Measurements from ENCODE around the gene PLAAT2. TPM values are rescaled to one million over a fixed set of nuclear protein-coding genes. Genes with fewer than 3 reads are reported as not detected.

The PLAAT2 gene
- total and polyA plus RNA-seq, 2 donors (not counting 1 experiment from before 2014, with no cell fraction given), result 4.0 TPM; not detected in 1

GRCh38 chr11:63547061-63547460 is 16.1 kb downstream of the PLAAT2 start:
- Histone ChIP-seq H3K27ac (ENCODE audit: low read length in 2 of 2) (no peak overlapping the region), H2AFZ (ENCODE audit: insufficient read depth, low read depth, low read length, poor library complexity, severe bottlenecking) (no peak overlapping the region), H3K4me1 (ENCODE audit: control insufficient read depth in 2 of 2, insufficient read depth in 2 of 2, low read length in 2 of 2) (peaks cover 9 to 19% of the 10 kb centered on the region in 2 donors), H3K9ac (ENCODE audit: low read length) (no peak overlapping the region), H3K4me3 (ENCODE audit: control extremely low read depth in 1 of 5, extremely low read depth in 1 of 5, insufficient read depth in 1 of 5, low read depth in 2 of 5, low read length in 4 of 5) (no peak overlapping the region), H3K36me3 (replicated peaks in 1 of 2; ENCODE audit: control extremely low read depth in 1 of 2, control insufficient read depth in 1 of 2, extremely low read depth in 1 of 2, insufficient read depth in 2 of 2, low read length in 1 of 2) (no peaks in the 10 kb centered on the region), H3K9me3 (ENCODE audit: control extremely low read depth in 1 of 3, control insufficient read depth in 2 of 3, insufficient read depth in 1 of 3, low read length in 2 of 3) (peaks cover 0 to 4% (median 0%) of the 10 kb centered on the region in 3 donors), H3K27me3 (replicated peaks in 1 of 4; ENCODE audit: control extremely low read depth in 1 of 4, control insufficient read depth in 3 of 4, insufficient read depth in 4 of 4, low read length in 3 of 4) (peaks cover 0 to 11% (median 0%) of the 10 kb centered on the region in 4 experiments), H4K20me1 (ENCODE audit: control insufficient read depth, insufficient read depth, low read length, poor library complexity, severe bottlenecking) (no peaks in the 10 kb centered on the region), H3K4me2 (replicated peaks; ENCODE audit: low read depth, low read length, poor library complexity, severe bottlenecking) (no peak overlapping the region), H3K79me2 (ENCODE audit: control insufficient read depth, insufficient read depth, low read length) (no peaks in the 10 kb centered on the region)
- no CpG with 5 or more reads among the region's 1 CpG for WGBS (ENCODE audit: insufficient coverage)
- intact Hi-C loops (cut with micrococcal nuclease), result no loop called here
- TF ChIP-seq EZH2 (IDR thresholded peaks at IDR 0.05; ENCODE audit: borderline replicate concordance, insufficient read depth, low read depth, low read length, poor library complexity, severe bottlenecking), result no peak
- no peak for TF ChIP-seq CTCF (IDR thresholded peaks at IDR 0.05)
- CTCF ChIA-PET, result interaction anchor here (1.4 kb wide), 1 partner anchor 10 kb away, joined by 4 read pairs; the partner anchor contains the start of gene PLAAT4
- H3K4me1 Mint-ChIP-seq, result peaks cover 19% of the 10 kb centered on the region
- no peak overlapping the region for H3K4me3 Mint-ChIP-seq
- peaks cover 5% of the 10 kb centered on the region for H3K27me3 Mint-ChIP-seq
- DNase-seq (no peak), ATAC-seq (ENCODE audit: low read depth) (no peak)
- no peaks in the 10 kb centered on the region for H3K9me3 Mint-ChIP-seq (ENCODE audit: insufficient read depth)
- POLR2A ChIA-PET, result no interaction called here
- H3K27ac Mint-ChIP-seq, result no peak overlapping the region

GRCh38 chr11:63543711-63544110 is 19.5 kb downstream of the PLAAT2 start:
- DNase-seq, result peak; percentile 49

More at GRCh38 chr11:63543711-63544110, 19.5 kb downstream of the PLAAT2 start:
- peak; percentile 60 for ATAC-seq (ENCODE audit: low read depth)
- Histone ChIP-seq H3K4me2 (replicated peaks; ENCODE audit: low read depth, low read length, poor library complexity, severe bottlenecking) (no peak overlapping the region), H3K79me2 (ENCODE audit: control insufficient read depth, insufficient read depth, low read length) (no peaks in the 10 kb centered on the region), H4K20me1 (ENCODE audit: control insufficient read depth, insufficient read depth, low read length, poor library complexity, severe bottlenecking) (no peaks in the 10 kb centered on the region), H3K9me3 (ENCODE audit: control extremely low read depth in 1 of 3, control insufficient read depth in 2 of 3, insufficient read depth in 1 of 3, low read length in 2 of 3) (no peaks in the 10 kb centered on the region), H2AFZ (ENCODE audit: insufficient read depth, low read depth, low read length, poor library complexity, severe bottlenecking) (no peak overlapping the region), H3K36me3 (replicated peaks in 1 of 2; ENCODE audit: control extremely low read depth in 1 of 2, control insufficient read depth in 1 of 2, extremely low read depth in 1 of 2, insufficient read depth in 2 of 2, low read length in 1 of 2) (no peaks in the 10 kb centered on the region), H3K27me3 (replicated peaks in 1 of 4; ENCODE audit: control extremely low read depth in 1 of 4, control insufficient read depth in 3 of 4, insufficient read depth in 4 of 4, low read length in 3 of 4) (no peaks in the 10 kb centered on the region), H3K4me3 (ENCODE audit: control extremely low read depth in 1 of 5, extremely low read depth in 1 of 5, insufficient read depth in 1 of 5, low read depth in 2 of 5, low read length in 4 of 5) (no peak overlapping the region), H3K27ac (ENCODE audit: low read length in 2 of 2) (no peak overlapping the region), H3K4me1 (ENCODE audit: control insufficient read depth in 2 of 2, insufficient read depth in 2 of 2, low read length in 2 of 2) (peaks cover 9 to 11% of the 10 kb centered on the region in 2 donors), H3K9ac (ENCODE audit: low read length) (peak overlapping the region; percentile 7)
- no CpG with 5 or more reads among the region's 2 CpGs for WGBS (ENCODE audit: insufficient coverage)
- Mint-ChIP-seq H3K27ac (no peak overlapping the region), H3K27me3 (no peaks in the 10 kb centered on the region), H3K4me1 (peaks cover 15% of the 10 kb centered on the region), H3K4me3 (no peak overlapping the region), H3K9me3 (ENCODE audit: insufficient read depth) (no peaks in the 10 kb centered on the region)
- TF ChIP-seq CTCF (IDR thresholded peaks at IDR 0.05) (no peak), EZH2 (IDR thresholded peaks at IDR 0.05; ENCODE audit: borderline replicate concordance, insufficient read depth, low read depth, low read length, poor library complexity, severe bottlenecking) (no peak)
- ChIA-PET POLR2A (no interaction called here), CTCF (interaction anchor here (1.0 kb wide), 1 partner anchor 64 kb away, joined by 3 read pairs; no protein-coding TSS in a partner anchor)
- intact Hi-C loops (cut with micrococcal nuclease), result loop anchor here (2.0 kb wide), 1 partner anchor 23 kb away; no protein-coding TSS in a partner anchor
